HG03097 (cell line): ENCODE results near the gene ANKRD9.

ENCODE experiments used
- ATAC-seq: cut with Tn5 transposase; IDR thresholded peaks from one replicate; pipeline ENCODE4 v1.9.1; 2021; ENCODE audit not compliant: unreplicated experiment, low FRiP score

Gene ANKRD9

GRCh38 chr14:102513899-102514772 lies 4.6 kb upstream of the ANKRD9 start:
- no peak for ATAC-seq

GRCh38 chr14:102512793-102513300 lies 3.3 kb upstream of the ANKRD9 start:
- ATAC-seq, result no peak

GRCh38 chr14:102511538-102511937 lies 2.0 kb upstream of the ANKRD9 start:
- ATAC-seq, result no peak

DNA sequence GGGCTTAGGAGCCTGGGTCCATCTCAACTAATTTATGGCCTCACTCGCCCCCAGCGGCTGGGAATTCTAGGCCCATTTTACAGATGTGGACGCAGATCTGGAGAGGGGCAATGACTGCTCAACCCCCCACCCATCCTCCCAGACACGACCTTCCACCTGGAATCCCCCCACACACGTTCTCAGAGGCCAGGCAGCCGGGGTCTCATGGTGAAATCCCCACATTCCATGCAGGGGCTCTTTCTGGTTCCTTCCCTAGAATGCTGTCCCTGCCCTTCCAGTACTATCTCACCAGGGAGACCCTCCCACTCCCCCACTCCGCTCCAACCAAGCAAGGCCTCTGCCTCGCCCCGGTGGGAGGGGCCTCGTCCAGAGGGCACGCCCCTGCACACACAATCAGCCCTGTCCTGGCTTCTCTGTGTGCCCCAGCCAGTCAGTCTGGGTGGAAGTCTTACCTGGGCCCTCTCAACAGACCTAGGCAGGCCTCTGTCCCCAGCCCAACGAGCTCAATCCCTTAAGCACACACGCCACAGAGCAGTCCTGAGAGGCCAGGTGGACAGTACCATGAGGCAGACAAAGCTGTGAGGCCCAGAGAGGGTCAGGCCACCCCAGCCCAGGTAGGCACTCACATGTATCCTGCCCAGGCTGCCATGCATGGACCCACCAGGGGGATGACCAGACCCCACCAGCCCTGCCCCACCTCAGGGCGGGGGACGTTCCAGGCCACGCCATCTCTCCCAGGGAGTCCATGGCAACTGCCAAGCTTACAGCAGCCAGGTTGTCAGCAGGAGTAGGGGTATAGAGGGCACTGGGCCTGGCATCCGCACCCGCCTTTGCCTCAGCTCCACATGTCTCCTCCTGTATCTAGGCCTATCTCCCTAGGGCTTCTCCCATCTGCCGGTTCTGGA lies 1.3 kb upstream of the ANKRD9 start:
- no peak for ATAC-seq

DNA sequence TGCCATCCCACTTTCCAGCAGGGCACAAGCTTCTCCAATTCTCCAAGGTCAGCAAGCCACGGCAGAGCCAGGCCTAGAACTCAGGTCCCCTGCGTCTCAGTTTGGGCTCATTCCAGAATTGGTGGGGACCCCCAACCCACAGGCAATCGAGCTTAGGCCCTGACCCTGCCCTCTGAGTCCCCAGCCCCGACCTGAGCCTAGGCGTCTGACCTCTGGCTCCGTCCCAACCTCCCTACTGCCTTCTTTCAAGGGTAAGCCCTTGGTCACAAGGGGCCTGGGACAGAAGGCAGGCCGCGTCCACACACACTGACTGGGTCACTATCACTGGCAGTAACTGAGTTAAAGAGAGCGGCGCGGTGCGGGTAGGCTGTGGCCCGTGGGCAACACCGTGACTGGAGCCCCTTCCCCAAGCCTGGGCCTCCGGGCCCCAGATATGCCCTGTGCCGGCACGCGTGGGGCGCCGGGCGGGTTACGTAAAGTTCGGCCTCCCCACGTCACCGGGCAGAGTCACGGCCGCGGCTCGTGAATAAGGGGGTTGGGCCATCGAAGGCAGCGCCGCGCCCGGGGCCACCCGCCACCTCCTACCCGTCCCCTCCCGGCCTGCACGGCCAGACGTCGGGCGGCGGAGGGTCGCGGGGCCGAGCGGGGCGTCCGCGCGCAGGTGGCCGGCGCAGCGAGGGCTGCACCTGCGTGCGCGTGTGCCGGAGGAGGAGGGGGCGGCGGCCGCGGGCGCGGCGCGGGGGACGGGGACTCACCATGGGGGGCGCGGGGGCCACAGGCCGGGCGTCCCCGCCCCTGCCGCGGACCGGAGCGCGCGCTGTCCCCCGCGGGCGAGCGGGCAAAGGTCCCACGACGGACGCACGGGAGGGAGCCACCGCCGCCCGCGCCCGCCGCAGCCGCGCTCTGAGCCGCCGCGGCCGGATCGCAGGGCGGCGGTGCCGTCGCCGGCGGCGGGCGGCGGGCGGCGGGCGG lies 516 bp downstream of the ANKRD9 start:
- peak; percentile 18 for ATAC-seq

GRCh38 chr14:102508410-102508773 lies 1.2 kb downstream of the ANKRD9 start:
- ATAC-seq, result no peak

DNA sequence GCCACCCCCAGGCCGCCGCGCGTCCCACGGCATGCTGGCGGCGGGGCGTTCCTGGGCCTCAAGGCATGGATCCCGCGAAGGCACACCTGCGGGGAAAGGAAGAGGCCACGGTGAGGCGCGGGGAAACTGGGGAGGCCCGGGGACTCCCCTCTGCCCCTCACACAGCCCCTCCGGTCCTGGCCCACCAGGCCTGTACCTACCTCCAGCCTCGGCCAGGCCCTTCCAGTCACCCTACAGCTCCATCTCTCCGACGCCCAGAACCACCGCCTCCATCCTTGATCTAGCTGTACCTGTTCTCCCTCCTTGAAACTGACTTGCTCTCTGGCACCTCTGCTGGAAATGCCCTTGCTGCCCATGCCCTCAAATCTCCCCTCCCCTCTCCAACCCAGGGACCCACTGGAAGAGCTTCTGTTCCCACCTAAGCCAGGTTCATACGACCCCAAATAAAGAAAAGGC lies 1.7 kb downstream of the ANKRD9 start:
- no peak for ATAC-seq

DNA sequence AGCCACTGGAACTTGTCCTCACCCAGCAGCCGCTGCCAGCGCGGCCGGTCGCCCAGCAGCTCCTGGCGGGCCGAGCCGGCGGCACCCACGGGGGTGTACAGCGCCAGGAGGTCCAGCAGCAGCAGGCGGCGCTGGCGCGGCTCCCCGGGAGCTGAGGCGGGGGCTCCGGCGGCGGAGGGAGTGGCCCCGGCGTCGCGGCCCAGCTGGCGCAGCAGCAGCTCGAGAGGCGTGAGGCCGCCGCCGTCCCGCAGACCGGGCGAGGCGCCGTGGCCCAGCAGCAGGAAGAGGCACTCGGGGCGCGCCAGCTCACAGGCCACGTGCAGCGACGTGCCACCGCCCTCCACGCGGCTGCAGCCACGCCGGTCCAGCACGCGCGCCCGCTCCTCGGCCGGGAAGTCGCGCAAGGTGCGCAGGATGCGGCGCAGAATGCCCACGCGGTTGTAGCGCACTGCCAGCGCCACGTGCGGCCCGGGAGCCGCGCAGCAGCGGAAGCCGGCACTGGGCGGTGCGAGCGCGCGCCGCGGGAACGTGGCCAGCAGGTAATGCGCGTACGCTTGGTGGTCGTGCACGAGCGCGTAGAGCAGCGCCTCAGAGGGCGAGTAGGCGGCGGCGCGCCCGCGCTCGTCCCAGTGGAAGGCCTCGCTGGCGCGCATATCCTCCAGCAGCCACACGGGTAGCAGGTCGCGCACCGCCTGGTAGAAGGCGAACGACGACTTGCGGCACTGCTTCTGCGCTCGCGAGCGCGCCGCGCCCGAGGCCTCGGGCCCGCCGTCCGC lies 2.3 kb downstream of the ANKRD9 start:
- ATAC-seq, result no peak

- no peak for ATAC-seq
Measured at GRCh38 chr14:102506626-102506925, 3.0 kb downstream of the ANKRD9 start.

GRCh38 chr14:102505775-102506625 lies 3.6 kb downstream of the ANKRD9 start:
- ATAC-seq, result no peak

- ATAC-seq, result no peak
Measured at GRCh38 chr14:102505000-102505619, 4.5 kb downstream of the ANKRD9 start.

DNA sequence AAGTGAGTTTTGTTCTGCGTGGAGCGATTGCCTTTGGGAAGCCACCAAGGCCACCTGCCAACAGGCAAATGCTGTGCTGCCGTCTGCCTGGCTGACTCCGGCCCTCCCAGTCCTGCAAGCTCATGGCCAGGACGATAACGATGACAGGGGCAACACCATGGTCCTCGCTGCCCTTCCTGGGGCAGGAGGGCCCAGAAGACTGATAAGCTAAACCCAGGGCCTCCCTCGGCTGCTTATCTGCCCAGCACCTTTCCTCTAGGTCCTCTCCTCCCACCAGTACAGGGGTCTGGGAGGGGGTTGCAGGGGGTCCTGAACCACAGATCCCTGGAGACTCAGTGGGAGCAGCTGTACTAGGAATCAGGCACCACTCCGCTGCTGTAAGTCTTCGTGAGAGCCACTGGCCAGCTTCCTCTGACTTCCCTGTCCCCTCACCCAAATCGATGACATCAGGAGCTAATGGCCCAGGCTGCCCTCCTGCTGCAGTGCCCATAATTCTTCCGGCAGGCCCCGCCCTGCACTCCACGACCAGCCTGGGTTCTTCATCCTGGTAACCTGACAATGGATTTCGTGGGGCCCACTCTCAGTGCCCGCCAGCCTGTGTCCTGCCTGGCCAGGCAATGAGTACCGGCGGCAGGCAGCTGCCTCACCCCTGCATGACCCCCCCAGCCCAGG lies 5.1 kb downstream of the ANKRD9 start:
- no peak for ATAC-seq

- no peak for ATAC-seq
Measured at GRCh38 chr14:102503641-102504327, 5.8 kb downstream of the ANKRD9 start.

- ATAC-seq, result no peak
Measured at GRCh38 chr14:102502571-102502970, 7.0 kb downstream of the ANKRD9 start.

- ATAC-seq, result no peak
Measured at GRCh38 chr14:102501751-102502315, 7.7 kb downstream of the ANKRD9 start.

DNA sequence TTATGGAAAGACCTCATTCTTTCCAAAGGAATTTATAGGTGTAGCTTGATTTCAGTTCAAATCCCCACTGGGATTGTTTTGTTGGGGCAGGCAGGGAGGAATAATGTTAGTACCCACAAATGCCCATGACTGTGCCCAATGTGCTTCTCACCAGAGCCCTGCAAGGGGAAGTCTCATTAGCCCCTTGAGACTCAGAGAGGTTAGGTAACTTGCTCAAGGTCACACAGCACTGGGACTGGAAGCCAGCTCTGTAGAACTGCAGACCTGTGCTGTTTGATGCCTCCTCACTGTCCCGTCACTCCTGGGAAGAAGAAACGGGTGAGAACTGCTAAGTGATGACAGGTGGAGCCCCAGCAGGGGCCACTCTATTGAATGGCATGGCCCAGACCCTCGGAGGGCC lies 8.9 kb downstream of the ANKRD9 start:
- no peak for ATAC-seq

DNA sequence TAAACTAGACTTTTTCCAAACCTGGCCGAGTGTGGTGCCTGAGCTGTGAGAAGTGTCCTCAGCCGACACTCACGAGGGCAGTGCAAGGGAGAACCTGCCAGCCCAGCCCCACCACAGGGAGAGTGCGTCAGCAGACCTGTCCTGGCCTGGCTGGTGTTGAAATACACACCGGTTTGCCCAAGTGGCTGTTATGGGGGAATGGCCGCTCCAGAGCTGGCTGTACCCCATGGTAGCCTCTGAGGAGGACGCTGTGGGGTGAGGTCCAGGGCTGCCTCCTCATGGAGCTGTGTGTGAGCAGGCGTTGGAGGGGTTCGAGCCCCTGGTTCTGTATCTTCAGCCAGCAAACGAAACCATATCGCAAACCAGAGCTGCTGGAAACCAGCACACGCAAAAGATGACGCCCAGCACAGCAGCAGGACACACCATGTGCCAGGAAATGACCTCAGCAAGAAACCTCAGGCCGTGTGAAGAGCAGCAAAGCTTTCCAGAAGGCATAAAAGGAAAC lies 9.4 kb downstream of the ANKRD9 start:
- no peak for ATAC-seq
